Measurements from ENCODE around the gene ISCA2. TPM values are rescaled to one million over a fixed set of nuclear protein-coding genes. Genes with fewer than 3 reads are reported as not detected.

The ISCA2 gene
- total and polyA plus RNA-seq, 2 donors (not counting 3 experiments of a cell fraction or from before 2014, with no cell fraction given), result 22.6 to 25.7 TPM

DNA sequence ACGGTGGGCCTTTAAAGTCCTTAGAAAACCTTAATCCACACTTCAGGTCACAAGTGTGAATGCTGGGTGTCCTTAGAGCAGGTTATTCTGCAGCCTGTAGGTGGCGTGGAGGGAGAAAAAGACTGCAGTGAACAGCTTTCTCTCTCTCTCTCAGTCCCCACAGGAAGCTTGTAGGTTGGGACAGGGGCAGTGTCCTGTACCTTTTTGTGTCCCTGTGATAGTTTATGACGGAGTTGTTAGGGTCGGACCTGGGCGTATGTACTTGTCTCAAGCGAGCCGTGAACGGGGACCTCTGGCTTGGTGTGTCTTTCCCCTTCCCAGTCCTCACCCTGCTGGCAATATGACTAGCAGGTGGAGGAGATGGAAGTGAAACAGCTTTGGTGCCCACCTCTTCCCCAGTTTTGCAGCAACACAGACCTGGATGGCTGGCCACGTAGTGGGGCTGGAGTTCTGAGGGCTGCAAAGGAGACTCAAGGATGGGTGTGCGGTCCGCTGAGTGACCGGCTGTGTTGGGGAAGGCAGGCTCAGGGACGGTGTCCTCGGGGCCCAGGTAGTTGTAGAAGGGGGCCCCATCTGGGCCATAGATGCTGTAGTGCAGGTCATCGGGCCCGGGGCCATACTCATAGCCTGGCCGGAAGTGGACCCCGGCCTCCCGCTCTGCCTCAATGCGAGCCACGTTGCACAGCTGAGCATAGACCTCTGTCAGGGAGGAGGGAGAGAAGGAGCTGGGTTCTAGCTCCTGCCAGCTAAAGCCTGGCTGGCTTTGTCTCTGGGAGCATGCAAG is 8.9 kb downstream of the ISCA2 start:
- Histone ChIP-seq H3K36me3 (ENCODE audit: control insufficient read depth in 2 of 2, extremely low read depth in 1 of 2, insufficient read depth in 2 of 2, low read length in 2 of 2) (peaks cover 34 to 62% of the 10 kb centered on the region in 2 experiments), H3K27ac (ENCODE audit: insufficient read depth, low read depth, low read length) (no peak overlapping the region), H3K4me1 (ENCODE audit: control insufficient read depth, extremely low read depth, insufficient read depth, low read length) (no peaks in the 10 kb centered on the region), H3K4me2 (ENCODE audit: insufficient read depth, low read length) (no peak overlapping the region), H4K20me1 (replicated peaks; ENCODE audit: control insufficient read depth, extremely low read depth, insufficient read depth, low read length) (no peaks in the 10 kb centered on the region), H3K79me2 (ENCODE audit: control insufficient read depth, insufficient read depth, low read length) (no peaks in the 10 kb centered on the region), H3K27me3 (ENCODE audit: control insufficient read depth in 2 of 2, insufficient read depth in 2 of 2, low read length in 2 of 2) (no peaks in the 10 kb centered on the region), H3K9me3 (replicated peaks; ENCODE audit: control insufficient read depth, insufficient read depth, low read length) (no peaks in the 10 kb centered on the region), H3K9ac (replicated peaks; ENCODE audit: extremely low read depth, insufficient read depth, low read length) (no peak overlapping the region), H3K4me3 (replicated peaks in 1 of 3; ENCODE audit: insufficient read depth in 1 of 3, low read depth in 1 of 3, low read length in 3 of 3) (no peak overlapping the region), H3K9me1 (replicated peaks; ENCODE audit: control insufficient read depth, extremely low read depth, insufficient read depth, low read length) (no peaks in the 10 kb centered on the region), H2AFZ (ENCODE audit: low read depth, low read length) (no peak overlapping the region)
- dilution Hi-C loops (cut with MboI; ENCODE audit: extremely low pct_ligation_motif_present, low sequenced_read_pairs) (no loop called here), intact Hi-C loops (cut with micrococcal nuclease) (loop anchor here (5.0 kb wide), 1 partner anchor 300 kb away; no protein-coding TSS in a partner anchor)
- TF ChIP-seq, protein P1, sequence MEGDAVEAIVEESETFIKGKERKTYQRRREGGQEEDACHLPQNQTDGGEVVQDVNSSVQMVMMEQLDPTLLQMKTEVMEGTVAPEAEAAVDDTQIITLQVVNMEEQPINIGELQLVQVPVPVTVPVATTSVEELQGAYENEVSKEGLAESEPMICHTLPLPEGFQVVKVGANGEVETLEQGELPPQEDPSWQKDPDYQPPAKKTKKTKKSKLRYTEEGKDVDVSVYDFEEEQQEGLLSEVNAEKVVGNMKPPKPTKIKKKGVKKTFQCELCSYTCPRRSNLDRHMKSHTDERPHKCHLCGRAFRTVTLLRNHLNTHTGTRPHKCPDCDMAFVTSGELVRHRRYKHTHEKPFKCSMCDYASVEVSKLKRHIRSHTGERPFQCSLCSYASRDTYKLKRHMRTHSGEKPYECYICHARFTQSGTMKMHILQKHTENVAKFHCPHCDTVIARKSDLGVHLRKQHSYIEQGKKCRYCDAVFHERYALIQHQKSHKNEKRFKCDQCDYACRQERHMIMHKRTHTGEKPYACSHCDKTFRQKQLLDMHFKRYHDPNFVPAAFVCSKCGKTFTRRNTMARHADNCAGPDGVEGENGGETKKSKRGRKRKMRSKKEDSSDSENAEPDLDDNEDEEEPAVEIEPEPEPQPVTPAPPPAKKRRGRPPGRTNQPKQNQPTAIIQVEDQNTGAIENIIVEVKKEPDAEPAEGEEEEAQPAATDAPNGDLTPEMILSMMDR (IDR thresholded peaks at IDR 0.05; ENCODE audit: extremely low read depth in 1 of 2, insufficient read depth in 1 of 2, low read depth in 1 of 2, low read length in 2 of 2), result peak; percentile 16 to 33
- TF ChIP-seq MYC (IDR thresholded peaks at IDR 0.05; ENCODE audit: low read depth, low read length), result no peak
- no peak for TF ChIP-seq JUN (IDR thresholded peaks at IDR 0.05; ENCODE audit: borderline replicate concordance, insufficient read depth, insufficient read length, low read depth)
- POLR2A ChIA-PET, result interaction anchor here (1.6 kb wide), 1 partner anchor 9 kb away, joined by 3 read pairs; no protein-coding TSS in a partner anchor
- FAIRE-seq (peak; percentile 37), DNase-seq (ENCODE audit: low read depth, low spot score) (no peak)
- CTCF ChIA-PET, result interaction anchor here (1.4 kb wide), 1 partner anchor 106 kb away, joined by 3 read pairs; no protein-coding TSS in a partner anchor
- no TSS peak for BruUV-seq (replicated peaks)
